NCI-H128 (cell line): ENCODE data around the gene VIPR1.

Source experiments
- DNase-seq: peaks from one replicate; lab custom pipeline; 2025; ENCODE audit not compliant: unreplicated experiment; lab: John Stamatoyannopoulos, UW

Gene VIPR1

DNA sequence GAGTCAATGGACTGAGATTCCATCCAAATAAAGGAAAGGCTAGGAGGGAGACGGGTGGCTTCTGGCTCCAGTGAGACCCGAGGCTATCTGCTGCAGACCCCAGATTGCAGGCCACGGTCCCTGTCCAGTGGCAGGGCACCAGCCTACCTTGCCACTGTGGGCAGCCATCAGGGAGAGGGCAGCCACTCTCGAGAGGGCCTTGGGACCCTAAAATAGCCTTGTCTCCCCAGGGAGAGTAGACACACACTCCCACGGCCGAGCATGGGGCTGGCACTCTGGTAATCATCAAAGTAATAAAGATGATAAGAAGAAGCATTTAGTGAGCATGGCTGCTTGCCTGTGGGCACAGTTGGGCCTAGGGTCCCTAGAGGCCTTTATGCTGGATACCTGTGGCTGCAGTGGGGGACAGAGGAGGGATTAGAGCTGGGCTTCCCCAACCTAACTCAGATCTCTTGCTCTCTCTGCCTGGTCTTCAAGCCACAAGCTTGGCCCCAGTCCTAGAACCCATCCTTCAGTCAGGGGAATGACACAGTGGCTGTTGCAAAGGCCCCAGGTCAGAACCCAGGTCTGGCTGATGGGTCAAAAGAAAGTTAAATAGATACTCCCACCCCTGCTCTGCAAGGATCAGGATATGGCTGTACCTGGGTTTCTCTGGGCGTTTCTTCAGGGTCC is 9.2 kb upstream of the VIPR1 start:
- no peak for DNase-seq

DNA sequence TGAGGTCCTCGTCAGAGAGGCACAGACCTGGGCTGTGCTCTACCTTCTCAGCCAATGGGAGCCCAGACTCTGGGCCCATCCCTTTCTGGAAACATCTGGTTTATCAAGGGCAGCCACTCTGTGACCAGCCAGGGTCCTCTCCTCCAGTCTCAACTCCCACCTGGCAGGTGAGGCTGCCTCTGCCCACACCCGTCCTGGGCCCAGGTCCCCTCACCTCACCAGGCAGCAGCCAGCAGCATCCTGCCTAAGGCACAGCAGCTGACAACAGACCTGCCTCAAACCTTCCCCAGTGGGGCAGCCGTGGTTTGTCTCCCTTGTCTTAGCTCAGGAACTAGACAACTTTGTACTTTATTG is 8.7 kb upstream of the VIPR1 start:
- no peak for DNase-seq

DNA sequence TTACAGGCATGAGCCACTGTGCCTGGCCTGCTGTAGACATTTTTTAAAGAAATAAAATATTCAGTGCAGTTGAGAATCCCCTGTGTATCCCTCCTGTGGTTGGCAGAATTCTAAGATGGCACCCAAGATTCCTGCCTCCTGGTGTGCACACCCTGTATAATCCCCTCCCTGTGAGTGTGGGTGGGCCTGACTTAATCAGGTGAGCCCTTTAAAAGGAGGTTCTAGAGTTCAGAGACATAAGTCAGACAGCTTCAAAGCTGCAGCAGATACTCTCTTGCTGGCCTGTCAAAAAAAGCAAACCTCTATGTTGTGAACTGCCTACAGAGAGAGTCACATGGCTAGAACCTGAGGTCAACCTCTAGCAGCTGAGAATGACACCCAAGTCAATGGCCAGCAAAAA is 7.0 kb upstream of the VIPR1 start:
- no peak for DNase-seq

DNA sequence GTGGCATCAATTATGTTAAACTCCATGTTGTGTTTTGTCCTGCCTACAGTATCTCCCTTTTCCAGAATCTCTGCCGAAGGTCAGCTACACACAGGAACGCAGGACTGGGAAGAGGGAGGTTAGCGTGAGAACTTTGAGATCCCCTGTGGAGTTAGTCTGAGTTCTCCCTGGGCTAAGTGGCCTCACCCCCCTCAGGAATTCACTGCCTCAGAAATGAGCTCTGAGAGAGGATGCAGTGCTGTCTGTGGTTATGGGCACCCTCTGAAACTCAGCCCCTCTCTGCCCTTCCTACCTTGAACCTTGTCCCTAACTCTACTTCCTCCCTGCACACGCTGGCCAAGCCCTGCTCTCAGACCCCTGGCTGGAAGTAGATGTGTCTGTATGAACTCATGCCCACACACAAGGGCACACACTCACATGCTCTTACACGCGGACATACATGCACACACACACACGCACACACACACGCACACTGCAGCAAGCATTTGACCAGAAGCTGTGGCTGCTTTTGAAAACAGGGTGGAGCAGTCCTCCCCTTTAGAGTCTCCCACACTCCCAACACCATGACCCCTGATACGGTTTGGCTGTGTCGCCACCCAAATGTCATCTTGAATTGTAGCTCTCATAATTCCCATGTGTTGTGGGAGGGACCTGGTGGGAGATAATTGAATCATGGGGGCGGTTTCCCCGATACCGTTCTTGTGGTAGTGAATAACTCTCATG is 5.3 kb upstream of the VIPR1 start:
- no peak for DNase-seq

DNA sequence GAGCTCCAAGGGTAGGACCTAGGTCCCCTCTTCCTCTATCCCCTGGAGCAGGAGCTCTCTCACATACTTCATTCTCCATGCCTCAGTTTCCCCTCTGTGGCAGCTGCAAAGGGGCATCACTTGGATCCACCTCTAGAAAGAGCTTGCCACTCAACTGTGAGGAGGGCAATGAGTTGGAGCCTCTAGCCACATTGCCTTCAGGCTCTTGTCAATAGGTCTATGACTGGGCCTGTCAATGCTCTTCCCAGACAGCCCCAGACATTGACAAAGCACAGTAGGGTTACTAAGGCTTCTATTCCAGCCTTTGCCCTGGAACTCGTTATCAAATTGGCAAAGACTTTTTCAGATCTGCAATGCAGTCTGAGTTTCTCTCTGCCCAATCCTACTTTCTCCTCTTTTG is 4.4 kb upstream of the VIPR1 start:
- DNase-seq, result no peak

DNA sequence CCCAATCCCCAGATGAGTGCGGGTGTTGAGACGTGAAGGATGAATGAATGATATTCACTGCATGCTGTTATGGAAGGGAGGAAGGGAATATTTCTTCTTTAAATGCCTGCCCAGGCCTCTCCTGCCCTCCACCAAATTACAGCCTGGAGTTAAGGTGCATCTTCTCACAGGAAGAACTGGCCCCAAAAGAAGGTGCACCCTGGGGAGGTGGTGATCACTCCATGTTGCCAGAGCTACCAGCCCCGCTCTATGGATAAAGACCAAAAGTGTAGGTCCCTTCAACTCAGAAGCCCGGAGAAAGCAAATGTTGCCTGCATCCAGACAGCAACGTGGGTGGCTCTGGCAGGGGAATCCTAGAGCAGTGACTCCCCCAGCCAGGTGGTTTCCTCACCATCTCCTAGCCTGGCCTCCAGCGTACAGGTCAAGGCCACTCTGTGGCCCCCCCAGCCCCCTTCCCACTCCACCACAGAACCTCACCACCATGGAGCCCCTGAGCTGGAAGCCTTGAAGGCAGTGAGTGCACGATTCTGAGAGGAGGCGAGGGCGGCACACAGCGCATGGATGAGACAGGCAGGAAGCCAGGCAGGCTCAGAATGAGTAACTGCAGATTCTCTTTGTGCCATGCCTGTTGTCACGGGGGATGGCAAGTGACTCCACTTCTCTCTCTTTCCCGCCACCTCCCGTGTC is 3.5 kb upstream of the VIPR1 start:
- DNase-seq, result no peak

DNA sequence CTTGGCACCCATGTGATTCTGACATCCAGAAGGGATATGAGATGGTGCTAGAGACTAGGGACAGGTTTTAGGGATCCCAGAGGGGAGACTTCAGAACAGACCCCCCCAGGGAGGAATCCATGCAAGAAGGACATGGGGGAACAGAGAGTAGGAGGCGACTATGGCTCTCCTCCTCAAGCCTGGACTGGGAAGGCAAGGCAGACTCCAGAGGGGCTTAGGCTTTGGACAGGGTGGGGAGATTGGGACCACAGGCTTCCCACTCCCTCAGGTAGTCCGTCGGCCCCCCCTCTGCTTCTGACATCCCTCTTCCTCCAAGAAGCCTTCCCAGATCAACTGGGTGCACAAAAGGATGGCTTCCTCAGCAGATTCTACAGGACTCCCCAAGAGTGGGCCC is 3.0 kb upstream of the VIPR1 start:
- DNase-seq, result no peak

DNA sequence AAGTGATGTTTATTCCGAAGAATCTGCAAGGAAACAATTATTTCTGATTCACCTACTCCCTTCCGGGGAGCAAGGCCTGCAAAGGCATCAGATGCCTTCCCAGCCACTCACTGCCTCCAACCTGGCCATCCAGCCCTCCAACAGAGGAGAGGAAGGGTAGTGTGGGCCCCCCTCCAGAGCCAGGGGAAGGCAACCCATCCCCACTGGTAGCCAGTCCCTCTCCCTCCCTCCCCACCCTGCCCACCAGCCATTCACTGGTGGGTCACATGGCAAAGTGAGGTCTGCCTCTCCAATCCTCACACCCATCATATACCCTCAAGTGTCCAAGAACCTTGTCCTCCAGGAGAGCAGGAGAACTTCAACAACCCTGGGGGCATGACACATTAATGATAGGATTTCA is 2.4 kb upstream of the VIPR1 start:
- DNase-seq, result no peak

DNA sequence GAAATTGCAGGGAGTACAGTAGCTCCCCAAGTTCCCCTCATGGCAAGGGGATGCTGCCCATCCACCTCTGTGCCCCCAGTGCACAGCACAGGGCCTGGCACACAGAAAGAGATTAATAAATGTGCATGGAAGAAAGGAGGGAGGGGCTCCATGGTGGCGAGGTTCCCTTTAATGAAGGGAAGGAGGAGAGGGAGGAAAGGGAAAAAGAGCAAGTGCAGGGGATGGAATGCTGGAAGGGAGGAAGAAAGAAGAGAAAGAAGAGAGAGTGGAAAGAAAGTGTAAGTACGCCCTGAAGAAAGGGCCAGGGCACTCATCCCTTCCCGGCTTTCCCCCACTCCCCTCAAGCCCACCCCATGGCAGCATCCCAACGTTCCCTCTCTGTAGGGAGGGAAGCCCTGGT is 1.5 kb upstream of the VIPR1 start:
- DNase-seq, result no peak

DNA sequence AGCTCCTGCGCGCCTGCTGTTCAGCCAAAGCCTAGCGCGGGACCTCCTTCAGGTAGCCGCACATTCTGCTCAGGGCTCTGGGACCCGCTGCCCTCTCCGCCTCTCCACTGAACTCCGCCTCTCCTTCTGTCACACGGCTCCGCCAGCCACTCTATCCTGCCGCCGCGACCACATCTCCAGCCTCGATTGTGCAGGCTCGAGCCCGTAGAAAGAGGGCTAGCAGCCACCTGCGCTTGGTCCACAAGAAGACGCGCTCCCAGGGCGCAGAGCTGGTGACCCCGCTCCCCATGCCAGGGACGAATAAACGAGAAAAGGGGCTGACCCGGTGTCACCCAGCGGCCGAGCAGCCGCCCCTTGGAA is 1.1 kb upstream of the VIPR1 start:
- DNase-seq, result no peak

DNA sequence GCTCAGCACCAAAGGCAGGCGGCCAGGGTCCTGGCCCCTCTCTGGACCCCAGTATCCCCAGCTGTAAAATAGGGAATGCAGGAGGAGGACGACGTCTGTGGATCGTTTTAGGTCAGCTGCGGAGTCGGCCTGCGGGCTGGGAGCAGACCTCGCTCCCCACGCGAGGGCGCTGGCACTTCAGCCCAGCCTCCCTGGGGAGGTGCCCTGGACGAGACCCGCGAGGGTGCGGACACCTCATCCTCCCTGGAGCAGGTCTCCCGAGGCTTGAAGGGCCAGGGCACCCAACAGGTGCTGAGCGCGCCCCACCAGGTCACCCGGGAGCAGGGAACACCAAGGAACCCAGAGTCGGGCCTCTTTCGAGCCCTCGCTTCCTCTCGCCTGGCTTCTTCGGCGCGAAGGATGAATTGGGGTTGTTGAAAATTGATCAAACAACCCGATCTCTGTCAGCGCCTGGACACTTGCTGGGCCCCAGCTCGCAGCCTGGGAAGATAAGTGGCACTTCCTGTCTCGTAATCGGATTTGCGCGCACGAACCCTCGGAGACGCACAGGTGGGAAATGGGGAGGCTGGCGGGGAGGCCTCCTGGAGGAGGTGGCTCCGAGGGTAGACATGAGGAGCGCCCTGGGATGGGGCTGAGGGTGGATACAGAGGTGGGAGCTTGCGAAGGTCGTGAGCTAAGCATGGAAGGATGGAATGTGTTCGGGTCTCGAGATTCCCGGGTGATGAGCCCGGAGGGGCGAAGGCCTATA is 588 bp upstream of the VIPR1 start:
- DNase-seq, result no peak

DNA sequence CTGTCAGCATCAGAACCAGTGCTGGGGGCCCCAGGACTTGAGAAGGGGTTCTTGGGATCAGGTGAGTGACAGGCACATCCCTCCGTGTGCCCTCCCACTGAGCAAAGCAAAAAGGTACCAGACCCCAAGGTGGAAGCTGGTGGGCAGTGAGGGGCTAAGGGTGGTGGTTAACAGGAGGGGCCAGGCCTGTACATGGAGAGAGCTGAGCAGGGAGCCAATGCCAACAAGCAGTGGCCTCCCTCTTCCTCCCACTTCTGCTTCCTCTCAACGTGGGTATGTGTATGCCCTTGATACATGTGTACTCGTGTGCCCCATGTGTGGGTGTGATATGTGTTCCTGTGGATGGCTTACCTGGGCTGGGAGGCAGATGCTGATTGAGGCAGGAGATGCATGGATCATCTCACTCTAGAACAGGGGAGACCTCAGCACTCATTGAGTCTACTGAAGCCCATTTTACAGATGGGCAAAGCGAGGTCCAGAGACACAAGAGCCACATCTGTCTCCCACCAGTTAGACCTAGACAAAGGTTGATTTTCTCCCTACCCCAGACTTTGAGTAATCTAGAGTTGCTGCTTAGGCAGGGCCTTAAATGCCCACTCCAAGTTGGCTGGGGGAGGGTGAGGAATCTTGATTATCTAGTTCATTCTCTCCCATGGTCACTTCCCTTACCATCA is 945 bp downstream of the VIPR1 start:
- DNase-seq, result no peak

DNA sequence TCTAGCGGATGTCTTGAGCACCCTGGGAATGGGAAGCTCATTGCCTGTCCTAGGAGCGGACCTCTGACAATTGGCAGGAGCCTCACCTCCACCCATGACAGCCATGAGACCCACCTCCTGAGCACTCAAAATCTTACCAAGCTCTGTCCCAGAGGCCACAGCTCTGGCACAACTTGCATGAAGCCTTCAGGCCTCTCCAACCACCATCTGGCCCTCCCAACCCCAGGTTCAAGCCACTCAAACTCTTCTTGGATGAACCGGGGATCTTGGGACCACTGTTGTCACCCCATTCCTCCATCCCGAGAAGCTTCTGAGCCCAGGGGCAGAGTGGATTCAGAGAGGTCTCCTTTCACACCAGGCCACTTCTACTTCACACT is 1.5 kb downstream of the VIPR1 start:
- DNase-seq, result no peak

DNA sequence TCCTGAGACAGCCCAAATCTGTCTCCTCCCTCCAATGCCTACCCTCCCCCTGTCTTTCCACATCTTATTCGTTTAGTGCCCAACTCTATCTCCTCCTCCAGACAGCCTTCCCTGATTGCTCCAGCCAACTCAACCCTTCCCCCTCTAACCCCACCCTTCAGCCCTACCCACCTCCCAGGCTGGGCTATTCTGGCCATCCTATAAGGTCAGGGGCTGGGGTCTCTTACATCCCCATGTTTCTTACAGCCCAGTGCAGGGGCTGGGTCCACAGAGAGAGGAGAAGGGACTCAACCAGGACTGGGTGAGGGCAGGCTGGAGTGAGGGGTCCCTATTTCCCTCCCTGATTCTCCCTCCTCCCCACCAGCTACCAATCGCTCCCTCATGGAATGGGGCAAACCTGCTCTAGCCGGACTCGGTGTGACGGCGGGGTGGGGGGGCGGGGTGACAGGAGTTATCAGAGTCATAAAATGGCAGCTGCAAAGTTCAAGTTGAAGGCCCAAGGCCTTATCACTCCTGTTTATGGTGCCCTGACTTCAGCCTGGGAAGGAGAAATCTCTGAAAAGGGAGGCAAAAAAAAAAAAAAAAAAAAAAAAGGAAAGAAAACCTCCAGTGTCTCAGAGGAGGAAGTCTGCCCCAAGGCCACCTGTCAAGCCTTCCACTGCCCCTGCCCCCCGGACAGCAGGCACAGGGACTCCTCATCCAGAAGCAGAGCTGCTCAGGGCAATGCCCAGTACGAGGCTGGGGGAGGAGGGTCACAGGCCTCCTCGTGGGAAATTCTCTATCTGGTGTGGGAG is 2.1 kb downstream of the VIPR1 start:
- DNase-seq, result no peak

DNA sequence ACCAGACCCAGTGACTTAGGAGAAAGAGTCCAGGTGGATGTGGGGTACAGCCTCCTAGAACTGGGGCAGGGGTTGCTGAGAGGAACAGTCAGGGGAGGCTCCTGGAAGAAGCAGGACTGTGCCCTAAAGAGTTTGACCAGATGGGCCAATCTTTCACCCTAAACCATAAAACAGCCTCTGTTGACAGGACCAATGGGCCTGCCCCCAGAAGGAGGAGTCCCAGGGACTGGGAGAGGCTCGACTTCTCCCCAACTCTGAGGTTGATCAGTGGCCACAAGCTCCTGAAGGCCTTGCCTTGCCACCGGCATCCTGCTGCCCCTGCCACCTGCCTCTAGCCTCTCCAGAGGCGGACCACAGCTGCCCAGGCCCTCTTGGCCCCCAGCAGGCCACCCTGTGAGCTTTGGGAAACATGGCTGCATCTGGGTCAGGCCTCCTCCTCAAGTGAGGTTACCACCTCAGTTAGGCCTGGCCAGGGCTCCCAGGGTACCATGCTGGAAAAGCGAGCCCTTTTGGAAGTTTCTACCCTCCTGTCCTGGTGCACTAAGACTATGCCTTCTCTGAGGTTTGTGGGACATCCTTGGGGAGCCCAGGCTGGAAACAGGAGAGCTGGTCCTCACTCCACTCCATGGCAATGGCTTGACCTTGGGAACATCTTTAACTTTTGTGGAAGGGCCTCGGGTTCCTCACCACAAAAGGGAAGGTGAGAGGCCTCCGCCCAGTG is 2.8 kb downstream of the VIPR1 start:
- no peak for DNase-seq

DNA sequence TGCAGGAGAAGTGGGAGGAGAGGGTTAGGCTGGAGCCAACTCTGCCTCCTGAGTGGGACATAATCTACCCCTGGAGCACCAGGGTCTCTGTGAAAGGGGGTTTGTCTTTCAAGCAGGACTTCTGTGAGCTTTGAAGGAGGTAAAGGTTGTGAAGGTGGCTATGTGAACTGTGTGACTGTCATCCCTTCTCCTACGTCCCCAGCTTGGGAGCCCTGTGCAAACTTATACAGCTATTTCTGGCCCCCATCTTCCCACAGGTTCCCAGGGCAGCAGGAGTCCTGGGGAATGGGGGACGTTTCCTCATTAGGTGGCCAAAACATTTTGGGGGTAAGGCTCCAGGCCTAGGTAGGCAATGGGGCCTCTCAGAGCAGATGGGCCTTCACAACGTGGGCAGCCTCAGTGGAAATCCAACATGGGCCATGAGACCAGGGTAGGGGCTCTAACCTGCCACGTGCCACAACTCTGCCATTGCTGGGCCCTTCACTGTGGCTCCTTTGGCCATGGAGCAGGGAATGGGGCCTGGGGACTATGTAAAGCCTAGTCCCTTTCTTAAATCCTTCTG is 3.5 kb downstream of the VIPR1 start:
- DNase-seq, result no peak

DNA sequence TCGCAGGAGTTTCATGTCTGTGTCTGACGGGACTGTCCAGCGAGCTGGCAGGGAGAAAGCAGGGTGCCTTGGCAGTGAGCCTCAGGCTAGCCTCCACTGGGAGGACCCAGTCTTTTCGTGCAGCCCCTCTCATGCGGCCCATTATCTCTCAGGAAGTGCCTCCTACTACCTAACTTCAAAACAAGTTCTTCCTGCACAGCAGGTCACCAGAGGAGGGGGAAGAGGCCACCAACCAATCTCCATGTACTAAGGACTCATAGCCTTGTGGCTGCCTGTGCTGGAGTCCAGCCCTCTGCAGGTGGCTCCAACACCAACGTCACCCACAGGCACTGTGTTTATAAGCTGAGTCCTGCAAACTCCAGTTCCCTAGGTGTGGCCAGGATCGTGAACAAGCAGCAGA is 4.8 kb downstream of the VIPR1 start:
- no peak for DNase-seq

DNA sequence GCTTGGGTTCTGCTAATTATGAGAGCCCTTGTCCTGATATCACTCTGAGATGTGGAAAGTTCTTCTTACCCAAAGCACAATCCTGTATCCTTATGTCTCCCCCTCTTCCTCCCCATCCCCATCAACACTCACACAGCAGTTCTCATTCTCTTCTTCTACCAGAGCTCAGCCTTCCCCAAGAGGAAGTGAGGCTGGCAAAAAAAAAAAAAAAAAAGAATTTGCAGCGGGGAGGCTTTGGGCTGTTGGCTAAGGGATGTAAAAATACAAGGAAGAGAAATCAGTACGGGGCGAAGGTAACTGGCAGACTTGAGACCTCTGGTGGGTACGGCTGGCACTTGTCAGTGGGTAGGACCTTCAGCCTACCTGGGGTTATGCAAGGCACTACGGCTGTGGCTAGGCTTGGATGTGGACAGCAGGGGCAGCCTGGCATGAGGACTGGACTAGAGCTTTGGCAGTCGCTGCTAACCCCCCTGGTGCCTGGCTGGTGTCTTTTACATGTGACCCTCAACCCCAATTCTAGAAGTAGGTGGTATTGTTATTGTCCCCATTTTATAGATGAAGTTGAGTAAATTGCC is 5.4 kb downstream of the VIPR1 start:
- DNase-seq, result no peak

DNA sequence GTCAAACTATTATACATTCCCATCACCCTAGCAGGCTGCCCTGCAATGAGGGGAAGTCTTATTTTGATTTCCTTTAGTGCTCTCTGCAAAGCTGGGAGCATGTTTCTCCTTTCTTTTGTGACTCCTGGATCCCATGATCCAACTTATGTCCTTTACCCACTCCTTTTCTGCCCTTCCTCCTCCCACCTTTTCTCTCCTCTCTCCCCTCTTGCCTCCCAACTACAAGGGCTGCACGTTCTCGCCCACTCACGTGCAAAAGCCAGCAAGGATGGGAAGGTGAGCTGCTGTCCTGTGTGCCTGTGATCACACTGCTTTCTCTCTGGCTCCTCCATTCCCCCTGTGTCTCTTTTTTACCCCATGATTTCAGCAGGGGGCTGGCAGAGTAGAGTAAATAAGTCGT is 6.1 kb downstream of the VIPR1 start:
- DNase-seq, result no peak
